ENCODE data around the gene COL4A2. TPM values are rescaled to one million over a fixed set of nuclear protein-coding genes. Genes with fewer than 3 reads are reported as not detected.

COL4A2 gene
- total RNA-seq, 1 donor from 2014 or later, result 1,736 TPM

GRCh38 chr13:110402299-110403069 lies 95.4 kb downstream of the COL4A2 start:
- H3K27me3 ChIP-seq (ENCODE audit: control insufficient read depth, insufficient read depth, low read length), result no peaks in the 10 kb centered on the region
- H3K36me3 ChIP-seq (ENCODE audit: control insufficient read depth, insufficient read depth, low read length), result no peaks in the 10 kb centered on the region
- no peak for DNase-seq (ENCODE audit: low read depth)
- no peak for TF ChIP-seq CTCF (IDR thresholded peaks at IDR 0.05; ENCODE audit: insufficient read depth, low read length, poor library complexity, severe bottlenecking)
- no peak overlapping the region for H3K4me3 ChIP-seq (ENCODE audit: low read depth, low read length)

- Histone ChIP-seq H3K4me3 (ENCODE audit: low read depth, low read length) (no peak overlapping the region), H3K36me3 (ENCODE audit: control insufficient read depth, insufficient read depth, low read length) (no peaks in the 10 kb centered on the region), H3K27me3 (ENCODE audit: control insufficient read depth, insufficient read depth, low read length) (no peaks in the 10 kb centered on the region)
- DNase-seq (ENCODE audit: low read depth), result no peak
- no peak for TF ChIP-seq CTCF (IDR thresholded peaks at IDR 0.05; ENCODE audit: insufficient read depth, low read length, poor library complexity, severe bottlenecking)
Measured at GRCh38 chr13:110403315-110403714, 96.2 kb downstream of the COL4A2 start.

- no peak for TF ChIP-seq CTCF (IDR thresholded peaks at IDR 0.05; ENCODE audit: insufficient read depth, low read length, poor library complexity, severe bottlenecking)
- no peak overlapping the region for H3K4me3 ChIP-seq (ENCODE audit: low read depth, low read length)
- no peaks in the 10 kb centered on the region for H3K36me3 ChIP-seq (ENCODE audit: control insufficient read depth, insufficient read depth, low read length)
- H3K27me3 ChIP-seq (ENCODE audit: control insufficient read depth, insufficient read depth, low read length), result no peaks in the 10 kb centered on the region
- DNase-seq (ENCODE audit: low read depth), result no peak
Measured at GRCh38 chr13:110403721-110404120, 96.6 kb downstream of the COL4A2 start.

- Histone ChIP-seq H3K36me3 (ENCODE audit: control insufficient read depth, insufficient read depth, low read length) (no peaks in the 10 kb centered on the region), H3K27me3 (ENCODE audit: control insufficient read depth, insufficient read depth, low read length) (no peaks in the 10 kb centered on the region), H3K4me3 (ENCODE audit: low read depth, low read length) (no peak overlapping the region)
- no peak for DNase-seq (ENCODE audit: low read depth)
- TF ChIP-seq CTCF (IDR thresholded peaks at IDR 0.05; ENCODE audit: insufficient read depth, low read length, poor library complexity, severe bottlenecking), result no peak
Measured at GRCh38 chr13:110404321-110404720, 97.2 kb downstream of the COL4A2 start.

- H3K27me3 ChIP-seq (ENCODE audit: control insufficient read depth, insufficient read depth, low read length), result no peaks in the 10 kb centered on the region
- no peak for TF ChIP-seq CTCF (IDR thresholded peaks at IDR 0.05; ENCODE audit: insufficient read depth, low read length, poor library complexity, severe bottlenecking)
- no peak for DNase-seq (ENCODE audit: low read depth)
- no peak overlapping the region for H3K4me3 ChIP-seq (ENCODE audit: low read depth, low read length)
- no peaks in the 10 kb centered on the region for H3K36me3 ChIP-seq (ENCODE audit: control insufficient read depth, insufficient read depth, low read length)
Measured at GRCh38 chr13:110405597-110406450, 98.7 kb downstream of the COL4A2 start.
